Heart left ventricle (tissue), 16 donors: ENCODE data around the gene KCNMA1. TPM values are rescaled to one million over a fixed set of nuclear protein-coding genes. Genes with fewer than 3 reads are reported as not detected.

Source experiments
- ATAC-seq, 4 donors: fragments of 200-7000 bp; cut with Tn5 transposase; one replicate each; pipeline ENCODE4 v1.9.1; 2020 to 2022; ENCODE audit warnings: moderate library complexity in 4 of 4, mild to moderate bottlenecking in 3 of 4, moderate number of reproducible peaks in 1 of 4
- DNase-seq, 5 donors: peaks; one replicate each; pipeline ENCODE4 v3.0.0-alpha.2; 2020
- H3K27ac ChIP-seq, 12 donors: fragments of 200-600 bp; sonication (generic) in 4 of 12; one replicate each; pipeline versions ENCODE4 v1.5.0 to v1.8.0; 2016 to 2022; ENCODE audit warnings: mild to moderate bottlenecking in 2 of 12
- H3K27me3 ChIP-seq, 9 donors: fragments of 200-600 bp; sonication (generic) in 2 of 9; one replicate each; pipeline versions ENCODE4 v1.5.1 to v1.8.0; 2016 to 2022; ENCODE audit warnings: mild to moderate bottlenecking in 3 of 9
- H3K36me3 ChIP-seq, 9 donors: fragments of 200-600 bp; sonication (generic) in 2 of 9; one replicate each; pipeline versions ENCODE4 v1.5.0 to v1.8.0; 2018 to 2022; ENCODE audit warnings: mild to moderate bottlenecking in 2 of 9
- H3K4me1 ChIP-seq, 12 donors: fragments of 200-600 bp; sonication (generic) in 4 of 12; one replicate each; pipeline versions ENCODE4 v1.5.0 to v1.8.0; 2016 to 2022; ENCODE audit warnings: mild to moderate bottlenecking in 3 of 12
- H3K4me3 ChIP-seq, 12 donors: fragments of 200-600 bp; sonication (generic) in 4 of 12; one replicate each; pipeline versions ENCODE4 v1.5.0 to v1.8.0; 2017 to 2022; ENCODE audit warnings: mild to moderate bottlenecking in 9 of 12, moderate library complexity in 4 of 12
- H3K9me3 ChIP-seq, 12 donors: fragments of 200-600 bp; sonication (generic) in 4 of 12; one replicate each; pipeline versions ENCODE4 v1.5.0 to v1.8.0; 2016 to 2022; ENCODE audit warnings: mild to moderate bottlenecking in 1 of 12
- CTCF ChIP-seq, 12 donors: fragments of 200-600 bp; sonication (generic) in 4 of 12; IDR thresholded peaks; one replicate each; pipeline versions ENCODE4 v1.5.0 to v1.8.0; 2018 to 2022; ENCODE audit warnings: antibody characterized with exemption in 12 of 12, mild to moderate bottlenecking in 5 of 12
- POLR2A ChIP-seq, 2 donors: fragments of 450-650 bp; IDR thresholded peaks; one replicate each; pipeline ENCODE4 v1.6.1; 2017; ENCODE audit warnings: antibody characterized with exemption in 2 of 2, mild to moderate bottlenecking in 2 of 2, moderate library complexity in 2 of 2
- WGBS, 4 donors: extraction: QIAGEN DNeasy Blood & Tissue Kit in 2 of 4; methylation state at CpG; one replicate each; pipeline versions ENCODE4 v1.1.5 to v1.1.7; 2013 to 2018; 5-methylcytosine and 5-hydroxymethylcytosine counted together
- intact Hi-C, 10 donors: fragments of 100-400 bp; cut with DNase I; formaldehyde crosslinking; loops; one replicate each; pipeline versions ENCODE4 v1.11.1 to v1.14.2; 2022
- polyA plus RNA-seq, 2 donors: library from polyadenylated mRNA; stranded (reverse); fragments of 200-250 nt; gene quantifications; one replicate each; pipeline ENCODE4 v1.2.3, GENCODE V29; 2013
- total RNA-seq, 9 donors: library from RNA; depleted of rRNA in 2 of 9; stranded (reverse); fragments of >200 nt in 2 of 9; fragmentation: NEBNext Ultra II Directional in 3 of 9; extraction: Animal tissue kit (Norgen Biotek cat#: 25700) in 3 of 9; gene quantifications; one replicate each; pipeline versions ENCODE4 v1.1.0 to v1.2.4, GENCODE V29; 2016 to 2023
- donor health status: ischemic (EF 13 %, LVEDD 7.1; RV severe dilation, severe dysfunction).
- donor health status: healthy with polysubstance abuse.
- donor health status: DM: no; HTN: yes; CAD: no.
- donor health status: DM: no; HTN: no; CAD: no.
- donor health status: ischemic (EF 25% LVEDD 6.9; RV normal size, moderate dysfunction).
- donor health status: ischemic (EF 25% LVEDD 5.7; RV mildly dilated, moderate dysfunction).
- donor health status: healthy.
- donor health status: DM: yes; HTN: yes; CAD: no.
- donor health status: ischemic (EF 35%, LVEDD 5.7; RV mildly dilated, moderate dysfunction).
- donor health status: nonischemic (EF 11% LVEDD 7.7; RV severe dilation, severe dysfunction).
- donor health status: DM: yes; HTN: yes; CAD: no.
- donor health status: PGD.
- donor health status: ischemic (EF 29% LVEDD 5.4; RV normal size, mild dysfunction).
- donor health status: nonischemic (EF 23%, LVEDD 6.1; RV moderate dilation, normal function).

Gene KCNMA1
- total and polyA plus RNA-seq, 11 donors = 0.39 to 8.7 (median 1.7) TPM

GRCh38 chr10:77325233-77325537 is 312.4 kb downstream of the KCNMA1 start:
- TF ChIP-seq POLR2A (IDR thresholded peaks at IDR 0.05) = no peak
- TF ChIP-seq CTCF (IDR thresholded peaks at IDR 0.05) = no peak
- DNase-seq = no peak
- no peak for ATAC-seq
- Histone ChIP-seq H3K4me3 (no peak overlapping the region), H3K36me3 (no peaks in the 10 kb centered on the region), H3K27me3 (no peaks in the 10 kb centered on the region), H3K9me3 (peaks cover 0 to 6% (median 0%) of the 10 kb centered on the region in 12 donors), H3K27ac (no peak overlapping the region), H3K4me1 (no peaks in the 10 kb centered on the region)
- 76 to 83% (median 78%) methylated on average over 4 of the region's 4 CpGs for WGBS, 4 donors
- intact Hi-C loops = no loop called here

- no peak for ATAC-seq
- H3K27me3 ChIP-seq = peaks cover 0 to 16% (median 0%) of the 10 kb centered on the region in 9 donors
- H3K27ac ChIP-seq = no peak overlapping the region
- WGBS, 4 donors = 57 to 62% (median 59%) methylated on average over 3 of the region's 3 CpGs
- H3K9me3 ChIP-seq = peaks cover 0 to 6% (median 0%) of the 10 kb centered on the region in 12 donors
- TF ChIP-seq CTCF (IDR thresholded peaks at IDR 0.05) = no peak
- TF ChIP-seq POLR2A (IDR thresholded peaks at IDR 0.05) = no peak
- no peaks in the 10 kb centered on the region for H3K36me3 ChIP-seq
- H3K4me3 ChIP-seq = no peak overlapping the region
- H3K4me1 ChIP-seq = no peaks in the 10 kb centered on the region
- intact Hi-C loops = no loop called here
- no peak for DNase-seq
Measured at GRCh38 chr10:77321838-77322237, 315.8 kb downstream of the KCNMA1 start.

- intact Hi-C loops = no loop called here
- TF ChIP-seq CTCF (IDR thresholded peaks at IDR 0.05) (no peak), POLR2A (IDR thresholded peaks at IDR 0.05) (no peak)
- peaks cover 0 to 24% (median 0%) of the 10 kb centered on the region in 9 donors for H3K27me3 ChIP-seq
- H3K36me3 ChIP-seq = no peaks in the 10 kb centered on the region
- DNase-seq (no peak), ATAC-seq (no peak)
- H3K27ac ChIP-seq = no peak overlapping the region
- 32 to 54% (median 47%) methylated on average over 2 of the region's 2 CpGs for WGBS, 4 donors
- peaks cover 0 to 6% (median 0%) of the 10 kb centered on the region in 12 donors for H3K9me3 ChIP-seq
- H3K4me1 ChIP-seq = no peaks in the 10 kb centered on the region
- no peak overlapping the region for H3K4me3 ChIP-seq
Measured at GRCh38 chr10:77320971-77321471, 316.6 kb downstream of the KCNMA1 start.

GRCh38 chr10:77319557-77319956 is 318.1 kb downstream of the KCNMA1 start:
- H3K27ac ChIP-seq = no peak overlapping the region
- no peak overlapping the region for H3K4me3 ChIP-seq
- TF ChIP-seq POLR2A (IDR thresholded peaks at IDR 0.05) (no peak), CTCF (IDR thresholded peaks at IDR 0.05) (no peak)
- no peaks in the 10 kb centered on the region for H3K36me3 ChIP-seq
- no peaks in the 10 kb centered on the region for H3K4me1 ChIP-seq
- intact Hi-C loops = no loop called here
- WGBS, 4 donors = 63 to 72% (median 68%) methylated on average over 3 of the region's 3 CpGs
- H3K27me3 ChIP-seq = peaks cover 0 to 24% (median 0%) of the 10 kb centered on the region in 9 donors
- H3K9me3 ChIP-seq = peaks cover 0 to 6% (median 0%) of the 10 kb centered on the region in 12 donors
- DNase-seq (no peak), ATAC-seq (no peak)
